ENCODE measurements around the gene NUDT14. TPM values are rescaled to one million over a fixed set of nuclear protein-coding genes. Genes with fewer than 3 reads are reported as not detected.

The NUDT14 gene
- total and polyA plus RNA-seq, 9 donors = 0.68 to 22.5 (median 11.4) TPM

- no peaks in the 10 kb centered on the region for H3K9me3 ChIP-seq
- H3K27me3 ChIP-seq = no peaks in the 10 kb centered on the region
- no peaks in the 10 kb centered on the region for H3K36me3 ChIP-seq
- TF ChIP-seq EP300 (IDR thresholded peaks at IDR 0.05) (no peak), POLR2A (IDR thresholded peaks at IDR 0.05) (no peak), CTCF (IDR thresholded peaks at IDR 0.05) (no peak)
- 89 to 93% (median 91%) methylated on average over 27 to 28 of the region's 28 CpGs for WGBS, 3 donors
- no peaks in the 10 kb centered on the region for H3K4me1 ChIP-seq (ENCODE audit: insufficient read depth)
- peak in 2 of 5 donors; percentile 10 to 31 for DNase-seq
- no peak overlapping the region for H3K4me3 ChIP-seq
- no peak overlapping the region for H3K27ac ChIP-seq
- intact Hi-C loops (cut with DNase I) = no loop called here
Measured at GRCh38 chr14:105145381-105146180, 35.5 kb downstream of the NUDT14 start.

- Histone ChIP-seq H3K4me1 (ENCODE audit: insufficient read depth) (no peaks in the 10 kb centered on the region), H3K4me3 (no peak overlapping the region), H3K9me3 (peaks cover 0 to 1% of the 10 kb centered on the region in 2 donors), H3K27ac (no peak overlapping the region), H3K36me3 (no peaks in the 10 kb centered on the region), H3K27me3 (no peaks in the 10 kb centered on the region)
- no peak for TF ChIP-seq CTCF (IDR thresholded peaks at IDR 0.05)
- no peak for TF ChIP-seq POLR2A (IDR thresholded peaks at IDR 0.05)
- no peak for TF ChIP-seq EP300 (IDR thresholded peaks at IDR 0.05)
- WGBS, 3 donors = 88 to 92% (median 90%) methylated on average over 27 to 32 of the region's 32 CpGs
- peak in 1 of 5 donors; percentile 21 for DNase-seq
- intact Hi-C loops (cut with DNase I) = no loop called here
Measured at GRCh38 chr14:105144666-105145380, 36.3 kb downstream of the NUDT14 start.

- DNase-seq = no peak
- no peaks in the 10 kb centered on the region for H3K36me3 ChIP-seq
Measured at GRCh38 chr14:105144026-105144665, 37.0 kb downstream of the NUDT14 start.

More at GRCh38 chr14:105144026-105144665, 37.0 kb downstream of the NUDT14 start:
- TF ChIP-seq CTCF (IDR thresholded peaks at IDR 0.05) = no peak
- no peak for TF ChIP-seq EP300 (IDR thresholded peaks at IDR 0.05)
- TF ChIP-seq POLR2A (IDR thresholded peaks at IDR 0.05) = no peak
- intact Hi-C loops (cut with DNase I) = no loop called here
- H3K27me3 ChIP-seq = no peaks in the 10 kb centered on the region
- H3K4me3 ChIP-seq = no peak overlapping the region
- 88 to 89% (median 89%) methylated on average over 16 of the region's 16 CpGs for WGBS, 3 donors
- H3K9me3 ChIP-seq = peaks cover 0 to 3% of the 10 kb centered on the region in 2 donors
- H3K4me1 ChIP-seq (ENCODE audit: insufficient read depth) = no peaks in the 10 kb centered on the region
- H3K27ac ChIP-seq = no peak overlapping the region

Measured in ovary (tissue), 9 donors.